ENCODE measurements around the gene ANXA5.
"Not testable (repeated sequence)": the region's sequence is repeated elsewhere in the genome, so short reads cannot be mapped to it uniquely, and the experiment has no call there.

ANXA5 gene

DNA sequence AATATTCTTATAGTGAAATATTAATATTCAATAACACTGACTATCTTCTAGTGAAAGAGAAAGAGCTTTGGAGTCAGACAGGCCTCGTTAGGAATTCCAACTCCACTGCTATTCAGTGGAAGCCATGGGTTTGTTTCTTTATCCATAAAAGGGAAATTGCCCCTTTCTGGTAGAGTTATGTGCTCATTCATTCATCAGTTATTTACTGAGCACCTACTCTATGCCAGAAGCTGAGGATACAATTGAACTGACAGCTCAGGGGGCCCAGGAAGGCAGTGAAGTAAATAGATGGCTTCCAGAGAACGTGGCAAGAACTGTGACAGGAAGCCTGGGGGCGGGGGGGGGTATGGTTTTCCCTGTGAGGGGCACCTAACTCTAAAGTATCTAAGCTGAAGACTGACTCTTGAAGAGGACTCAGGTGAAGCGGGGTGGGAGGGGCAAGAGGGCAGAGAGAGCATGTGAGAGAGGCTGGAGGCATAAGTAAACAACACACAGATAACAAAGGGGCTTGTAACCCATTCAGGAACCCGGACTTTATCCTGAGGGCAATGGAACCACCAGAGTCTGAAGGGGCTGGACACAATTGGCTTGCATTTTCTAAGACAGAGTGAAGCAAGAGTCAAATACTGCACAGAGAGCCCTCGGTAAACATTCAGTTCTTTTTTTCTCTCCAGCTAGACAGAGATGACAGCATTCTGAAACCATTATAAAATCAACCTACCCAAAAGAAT lies 20.3 kb downstream of the ANXA5 start:
- DNase-seq, result no peak

DNA sequence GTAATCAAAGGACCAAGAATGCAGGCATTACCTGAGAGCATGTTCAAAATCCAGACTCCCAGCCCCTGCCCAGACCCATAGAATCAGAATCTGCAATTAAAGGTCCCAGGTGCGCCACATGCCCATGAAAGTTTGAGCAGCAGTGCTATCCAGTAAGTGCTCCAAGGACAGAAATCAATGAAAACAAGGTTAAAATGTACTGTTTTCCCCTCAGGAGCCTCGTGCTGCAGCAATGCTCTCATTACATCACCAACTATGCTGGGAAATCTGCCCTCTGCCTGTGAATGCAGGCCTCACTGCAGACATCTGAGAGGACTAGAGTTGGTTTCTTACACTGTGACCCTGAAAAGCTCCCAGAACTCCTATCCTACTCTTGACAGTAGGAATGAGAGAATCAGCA lies 21.1 kb downstream of the ANXA5 start:
- no peak for DNase-seq

DNA sequence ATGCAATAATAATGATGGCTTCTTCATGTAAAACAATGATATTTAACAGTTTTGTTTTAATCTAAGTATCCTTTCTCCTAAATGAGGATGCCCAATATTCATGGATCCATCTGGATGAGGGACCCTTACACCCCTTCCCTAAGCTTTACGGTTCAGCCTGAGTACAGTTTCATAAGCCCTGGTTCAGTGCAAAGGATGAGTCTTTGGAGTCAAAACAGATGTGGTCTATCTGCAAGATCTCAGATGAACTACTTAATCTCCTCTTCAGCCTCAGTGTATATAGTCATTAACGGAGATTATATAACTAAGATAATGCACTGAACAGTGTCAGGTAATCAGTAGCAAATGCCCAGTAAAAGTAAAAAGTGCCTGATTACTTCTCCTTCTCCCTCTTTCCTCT lies 22.1 kb downstream of the ANXA5 start:
- DNase-seq, result no peak

DNA sequence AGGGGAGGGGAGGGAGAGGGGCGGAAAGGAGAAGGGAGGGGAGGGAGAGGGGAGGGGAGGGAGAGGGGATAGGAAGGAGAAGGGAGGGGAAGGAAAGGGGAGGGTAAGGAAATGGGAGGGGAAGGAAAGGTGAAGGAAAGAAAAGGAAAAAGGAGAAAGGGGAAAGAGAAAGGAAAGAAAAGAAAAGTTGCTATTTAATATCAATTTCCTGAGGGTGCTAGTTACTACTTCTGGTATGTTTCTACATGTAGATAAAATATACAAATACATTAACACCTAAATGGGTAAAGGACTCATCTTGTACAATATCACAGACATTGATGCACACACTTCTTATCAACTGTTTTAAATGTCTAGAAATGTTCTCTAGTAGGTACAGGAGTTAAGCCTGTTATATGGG lies 22.6 kb downstream of the ANXA5 start:
- no peak for DNase-seq

DNA sequence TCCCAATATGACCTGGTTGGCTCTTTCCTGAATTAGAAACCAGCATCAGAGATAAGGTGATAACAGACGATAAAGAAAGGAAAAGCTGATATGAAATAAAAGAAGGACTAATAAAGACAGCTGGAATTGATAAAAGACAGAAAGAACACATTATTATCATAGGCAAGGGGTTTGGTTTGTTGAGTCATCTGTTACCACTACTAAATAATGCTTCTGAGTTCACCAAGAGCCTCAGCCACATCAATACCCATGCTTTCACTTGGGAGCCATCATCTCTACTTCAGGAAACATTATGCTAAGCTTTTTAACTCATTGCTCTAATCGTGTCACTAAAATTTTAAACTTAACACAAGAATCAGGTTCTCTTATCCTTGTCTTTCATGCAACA lies 27.6 kb downstream of the ANXA5 start:
- no peak for DNase-seq

DNA sequence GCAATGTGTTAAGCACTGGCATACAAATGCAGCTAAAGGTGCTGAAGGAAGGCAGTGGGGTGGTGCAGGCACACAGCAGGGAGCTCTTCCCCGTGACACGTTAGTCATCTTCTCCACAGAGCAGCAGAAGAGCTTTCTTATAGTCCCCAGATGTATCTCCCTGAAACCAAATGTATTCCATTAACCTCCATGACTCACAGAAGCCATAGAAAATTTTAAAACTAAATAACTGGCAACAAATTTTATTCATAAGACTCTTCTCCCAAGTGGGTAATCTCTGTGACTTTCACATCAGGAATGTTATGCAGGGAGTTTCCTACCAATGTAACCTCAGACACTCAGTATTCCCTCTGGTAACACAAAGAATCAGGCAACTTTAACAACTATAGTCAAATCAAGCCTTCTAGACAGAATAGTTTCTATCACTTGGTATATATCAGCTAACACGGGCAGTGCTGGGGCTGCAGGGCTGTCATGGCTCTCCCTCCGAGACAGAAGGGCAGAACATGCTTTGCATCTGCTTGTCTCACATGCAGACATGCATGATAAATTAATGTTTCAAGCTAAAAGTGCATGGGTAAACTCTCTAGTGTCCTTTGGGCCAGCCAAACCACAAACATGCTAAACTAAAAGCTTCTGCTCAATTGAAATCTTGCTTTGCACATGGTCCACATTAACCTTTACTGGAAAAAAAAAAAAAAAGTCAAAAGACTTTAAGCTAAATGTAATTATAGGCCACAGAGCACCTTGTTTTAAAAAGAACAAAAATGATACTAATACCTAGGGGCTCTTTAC lies 28.2 kb downstream of the ANXA5 start:
- no peak for DNase-seq

DNA sequence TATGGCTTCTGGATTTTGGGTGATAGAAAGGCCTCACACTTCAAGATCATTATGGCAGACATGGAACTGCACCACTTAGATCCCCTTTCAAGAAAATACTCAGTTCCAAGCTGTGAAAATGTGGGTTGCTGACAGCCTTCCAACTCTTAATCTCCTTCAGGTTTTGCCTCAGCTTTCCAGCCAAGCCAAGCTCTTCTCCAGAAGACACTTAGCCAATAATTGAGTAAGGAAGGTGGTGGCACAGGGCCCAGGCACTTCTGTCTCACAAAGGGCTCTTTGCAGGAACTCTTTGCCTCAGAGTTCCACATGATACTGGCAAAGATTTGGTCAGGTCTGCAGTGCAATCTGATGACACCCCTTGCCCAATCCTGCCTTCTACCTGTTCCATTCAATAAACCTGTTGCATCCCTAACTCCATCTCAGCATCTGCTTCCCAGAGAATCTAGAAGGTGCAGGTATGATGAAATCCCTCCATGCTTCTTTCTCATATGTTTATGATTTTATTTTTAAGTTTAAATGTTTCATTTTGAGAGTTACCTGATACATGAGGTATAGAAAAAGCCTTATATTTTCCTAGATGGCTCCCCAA lies 30.6 kb downstream of the ANXA5 start:
- no peak for DNase-seq

DNA sequence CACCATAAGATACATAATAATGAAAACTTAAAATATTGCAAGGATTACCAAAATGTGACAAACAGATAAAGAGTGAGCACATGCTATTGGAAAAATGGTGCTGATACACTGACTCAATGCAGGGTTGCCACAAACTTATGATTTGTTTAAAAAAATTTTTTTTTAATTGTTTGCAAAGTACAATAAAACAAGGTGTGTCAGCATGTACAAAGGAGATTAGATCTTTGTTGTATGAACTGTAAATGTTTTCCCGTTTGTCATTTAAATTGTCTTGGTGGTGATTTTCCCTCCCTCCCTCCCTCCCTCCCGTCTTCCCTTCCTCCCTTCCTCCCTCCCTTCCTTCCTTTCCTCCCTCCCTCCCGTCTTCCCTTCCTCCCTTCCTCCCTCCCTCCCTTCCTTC lies 31.4 kb downstream of the ANXA5 start:
- no peak for DNase-seq

DNA sequence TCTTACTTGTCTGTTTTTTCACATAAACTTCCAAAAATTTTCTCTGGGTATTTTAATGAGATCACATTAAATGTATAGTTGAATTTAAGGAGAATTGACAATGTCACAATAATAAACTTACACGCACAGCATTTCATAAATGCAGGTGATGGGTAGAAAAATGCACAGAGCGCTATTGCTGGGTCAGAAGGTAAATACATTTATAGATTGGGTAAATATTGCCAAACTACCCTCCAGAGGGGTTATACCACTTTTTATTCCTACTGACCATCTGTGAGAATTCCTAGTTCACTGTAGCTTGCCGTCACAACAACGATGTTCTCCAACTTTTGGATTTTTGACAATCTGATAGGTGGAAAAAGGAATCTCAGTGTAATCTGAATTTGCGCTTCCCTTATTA lies 34.6 kb downstream of the ANXA5 start:
- DNase-seq, result no peak

DNA sequence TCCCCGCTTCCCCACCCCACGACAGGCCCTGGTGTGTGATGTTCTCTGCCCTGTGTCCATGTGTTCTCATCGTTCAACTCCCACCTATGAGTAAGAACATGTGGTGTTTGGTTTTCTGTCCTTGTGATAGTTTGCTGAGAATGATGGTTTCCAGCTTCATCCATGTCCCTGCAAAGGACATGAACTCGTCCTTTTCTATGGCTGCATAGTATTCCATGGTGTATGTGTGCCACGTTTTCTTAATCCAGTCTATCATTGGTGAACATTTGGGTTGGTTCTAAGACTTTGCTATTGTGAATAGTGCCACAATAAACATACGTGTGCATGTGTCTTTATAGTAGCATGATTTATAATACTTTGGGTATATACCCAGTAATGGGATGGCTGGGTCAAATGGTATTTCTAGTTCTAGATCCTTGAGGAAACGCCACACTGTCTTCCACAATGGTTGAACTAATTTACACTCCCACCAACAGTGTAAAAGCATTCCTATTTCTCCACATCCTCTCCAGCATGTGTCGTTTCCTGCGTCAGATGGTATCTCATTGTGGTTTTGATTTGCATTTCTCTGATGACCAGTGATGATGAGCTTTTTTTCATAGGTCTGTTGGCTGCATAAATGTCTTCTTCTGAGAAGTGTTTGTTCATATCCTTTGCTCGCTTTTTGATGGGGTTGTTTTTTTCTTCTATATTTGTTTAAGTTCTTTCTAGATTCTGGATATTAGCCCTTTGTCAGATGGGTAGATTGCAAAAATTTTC lies 36.4 kb downstream of the ANXA5 start:
- DNase-seq, result not testable (repeated sequence)

DNA sequence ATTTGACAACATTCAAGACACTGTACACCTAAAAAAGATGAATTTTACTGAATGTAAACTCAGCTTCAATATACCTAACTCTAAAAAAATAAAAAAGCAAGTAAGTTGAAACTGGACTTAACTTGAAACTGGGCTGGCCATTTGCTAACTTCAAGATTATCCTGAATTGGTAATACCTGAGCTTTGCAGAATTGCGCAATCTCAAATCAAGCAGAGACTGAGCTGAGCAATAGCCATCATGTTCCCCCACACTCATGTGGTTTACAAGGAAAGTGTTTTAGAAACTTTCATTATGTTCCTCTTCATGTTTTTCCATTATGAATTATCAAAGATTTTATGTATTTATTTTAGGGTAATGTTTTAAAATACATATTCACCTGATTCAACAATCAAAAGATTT lies 38.7 kb downstream of the ANXA5 start:
- no peak for DNase-seq

DNA sequence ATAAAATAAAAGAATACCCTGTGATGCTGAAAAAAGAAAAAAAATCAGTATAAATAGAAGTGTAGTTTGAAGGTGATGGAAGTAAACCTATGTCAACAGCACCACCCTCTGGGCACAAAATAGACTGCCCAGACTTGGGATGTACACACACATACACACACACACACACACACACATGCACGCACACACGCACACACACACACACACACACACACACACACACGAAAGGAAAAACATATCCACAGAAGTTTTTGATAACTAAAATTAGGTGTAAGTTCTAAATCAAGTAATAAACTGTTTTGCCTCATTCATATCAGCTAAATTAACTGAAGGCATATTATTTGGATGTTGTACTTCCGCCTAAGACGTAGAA lies 40.5 kb downstream of the ANXA5 start:
- no peak for DNase-seq

DNA sequence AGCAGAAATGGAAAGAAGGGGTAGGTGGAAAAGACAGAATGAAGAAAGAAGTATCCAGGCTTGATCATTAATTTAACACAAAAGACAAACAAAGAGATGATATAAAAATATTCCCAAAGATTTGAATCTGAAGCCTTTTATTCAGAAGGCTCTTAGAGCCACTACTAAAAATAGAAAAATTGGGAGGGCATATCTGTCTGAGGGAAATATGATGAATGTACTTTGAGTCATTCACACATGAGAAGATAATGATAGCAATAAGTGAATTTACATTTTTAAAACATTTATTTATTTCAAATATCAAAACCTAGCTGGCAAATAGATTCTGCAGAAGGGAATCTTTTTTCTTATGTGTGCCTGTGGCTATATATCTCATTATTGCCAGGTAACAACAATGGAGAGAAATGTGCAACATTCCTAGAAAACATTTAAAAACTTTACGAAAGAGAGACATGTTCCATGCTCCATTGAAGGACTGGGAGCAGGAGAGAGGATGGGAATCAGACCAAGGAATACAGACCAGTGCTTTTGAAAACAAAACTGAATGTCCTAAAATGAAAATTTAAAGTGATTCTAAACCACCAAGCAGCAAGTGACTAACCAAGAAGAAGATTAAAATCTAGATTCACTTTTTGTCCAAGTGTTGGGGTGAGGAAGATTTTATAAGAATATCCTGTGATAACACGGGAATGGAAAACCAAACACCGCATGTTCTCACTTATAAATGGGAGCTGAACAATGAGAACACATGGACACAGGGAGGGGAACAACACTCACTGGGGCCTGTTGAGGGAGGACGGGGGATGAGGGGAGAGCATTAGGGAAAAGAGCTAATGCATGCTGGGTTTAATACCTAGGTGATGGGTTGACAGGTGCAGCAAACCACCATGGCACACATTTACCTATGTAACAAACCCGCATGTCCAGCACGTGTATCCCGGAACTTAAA lies 41.2 kb downstream of the ANXA5 start:
- DNase-seq, result no peak

DNA sequence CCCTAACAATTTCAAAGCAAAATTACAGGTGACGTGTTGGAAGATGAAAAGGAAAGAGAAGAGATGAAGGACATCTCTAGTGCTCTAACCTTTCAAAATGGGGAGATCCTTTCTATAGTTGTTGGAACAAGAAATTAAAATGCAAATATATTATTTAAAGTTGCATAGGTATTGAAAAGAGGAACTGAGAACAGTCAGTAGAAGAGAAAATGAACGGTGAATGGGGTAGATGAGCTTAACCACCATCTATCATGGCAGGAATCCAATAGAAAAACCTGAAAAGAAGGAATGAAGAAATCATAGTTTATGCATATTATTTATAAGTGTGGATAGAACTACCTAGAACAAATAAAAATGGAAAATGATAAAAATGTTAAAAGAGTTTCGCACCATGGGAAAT lies 42.0 kb downstream of the ANXA5 start:
- DNase-seq, result no peak

DNA sequence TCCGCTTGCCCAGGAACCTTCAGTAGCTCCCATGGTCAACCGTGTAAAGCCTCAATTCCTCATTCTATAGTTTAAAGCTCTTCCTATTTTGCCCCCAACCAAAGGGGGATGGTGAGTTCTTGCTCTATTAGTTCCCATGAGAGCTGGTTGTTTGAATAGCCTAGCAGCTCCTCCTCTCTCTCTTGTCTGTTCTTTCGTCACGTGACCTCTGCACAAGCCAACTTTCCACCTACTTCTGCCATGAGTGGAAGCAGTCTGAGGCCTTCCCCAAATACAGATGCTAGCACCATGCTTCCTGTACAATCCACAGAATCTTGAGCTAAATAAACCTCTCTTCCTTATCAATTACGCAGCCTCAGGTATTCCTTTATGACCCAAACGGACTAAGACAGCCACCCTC lies 42.8 kb downstream of the ANXA5 start:
- DNase-seq, result no peak

DNA sequence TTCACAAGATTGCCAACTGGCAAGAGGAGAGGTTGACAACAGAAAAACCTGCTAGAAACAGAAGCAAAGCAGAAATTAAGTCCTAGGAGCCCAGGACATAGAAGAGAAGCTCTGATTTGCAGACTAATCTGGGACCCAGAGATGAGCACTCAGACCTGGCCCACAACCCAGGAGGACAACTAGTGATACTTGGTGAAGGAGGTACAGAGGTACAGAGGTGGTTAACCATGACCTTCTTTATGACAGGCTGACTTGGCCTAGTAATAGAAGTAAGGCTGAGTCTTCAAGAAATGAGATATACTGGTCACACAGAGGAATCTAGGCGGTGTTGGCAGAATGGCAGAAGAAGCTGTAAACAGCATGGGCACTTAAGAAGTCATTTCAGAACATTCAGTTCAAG lies 43.6 kb downstream of the ANXA5 start:
- DNase-seq, result no peak

DNA sequence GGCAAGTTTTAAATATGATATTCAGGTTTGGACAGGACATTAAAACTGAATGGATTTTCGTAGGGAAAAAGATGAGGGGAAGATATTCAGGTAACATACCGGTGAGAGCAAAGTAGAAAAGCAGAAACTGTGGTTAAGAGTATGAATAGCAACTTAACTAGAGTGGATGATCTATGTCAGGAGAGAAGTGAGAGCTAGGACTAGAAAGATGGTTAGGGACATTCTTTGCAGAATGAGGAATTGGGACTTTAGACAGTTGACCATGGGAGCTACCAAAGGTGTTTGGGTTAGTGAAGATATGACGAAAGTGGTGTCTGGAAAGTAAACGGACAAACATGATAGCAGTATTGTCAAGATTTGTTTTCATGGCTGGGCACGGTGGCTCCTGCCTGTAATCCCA lies 45.2 kb downstream of the ANXA5 start:
- DNase-seq, result no peak

DNA sequence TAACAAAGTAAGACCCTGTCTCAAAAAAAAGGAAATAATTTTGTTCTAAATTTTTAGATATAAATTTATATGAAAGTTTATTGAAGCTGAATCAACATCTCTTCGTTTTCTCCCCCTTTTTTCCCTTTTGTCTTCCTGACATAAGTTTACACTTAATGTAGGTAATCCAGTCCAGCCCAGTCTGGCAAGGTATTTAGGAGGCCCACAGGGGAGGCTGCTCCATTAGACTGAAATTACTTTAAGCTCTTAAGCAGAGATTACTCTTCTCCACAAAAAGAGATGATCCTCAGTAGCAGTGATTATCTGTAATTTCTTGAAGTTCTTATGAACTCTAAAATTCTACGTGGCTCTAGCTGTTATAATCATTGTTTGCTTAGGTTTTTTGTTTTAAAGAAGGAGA lies 46.0 kb downstream of the ANXA5 start:
- DNase-seq, result no peak

DNA sequence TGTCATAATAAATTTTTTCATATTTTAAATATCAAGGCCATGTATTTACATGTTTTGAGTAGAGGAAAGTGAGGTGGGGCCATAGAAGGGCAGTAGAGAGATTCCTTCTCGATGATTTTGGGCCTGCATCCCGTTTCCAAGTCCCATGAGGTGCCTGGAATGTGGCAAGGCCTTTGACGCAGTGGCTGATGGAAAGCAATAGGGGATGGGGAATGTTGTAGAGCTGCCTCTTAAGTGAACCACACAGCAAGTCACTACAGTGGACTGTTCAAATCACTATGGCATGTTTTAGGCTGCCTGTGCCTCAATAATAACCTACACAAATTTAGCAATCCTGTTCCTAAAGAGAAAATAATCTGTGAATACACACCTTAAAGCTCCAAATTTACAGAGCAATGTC lies 48.3 kb downstream of the ANXA5 start:
- no peak for DNase-seq

DNA sequence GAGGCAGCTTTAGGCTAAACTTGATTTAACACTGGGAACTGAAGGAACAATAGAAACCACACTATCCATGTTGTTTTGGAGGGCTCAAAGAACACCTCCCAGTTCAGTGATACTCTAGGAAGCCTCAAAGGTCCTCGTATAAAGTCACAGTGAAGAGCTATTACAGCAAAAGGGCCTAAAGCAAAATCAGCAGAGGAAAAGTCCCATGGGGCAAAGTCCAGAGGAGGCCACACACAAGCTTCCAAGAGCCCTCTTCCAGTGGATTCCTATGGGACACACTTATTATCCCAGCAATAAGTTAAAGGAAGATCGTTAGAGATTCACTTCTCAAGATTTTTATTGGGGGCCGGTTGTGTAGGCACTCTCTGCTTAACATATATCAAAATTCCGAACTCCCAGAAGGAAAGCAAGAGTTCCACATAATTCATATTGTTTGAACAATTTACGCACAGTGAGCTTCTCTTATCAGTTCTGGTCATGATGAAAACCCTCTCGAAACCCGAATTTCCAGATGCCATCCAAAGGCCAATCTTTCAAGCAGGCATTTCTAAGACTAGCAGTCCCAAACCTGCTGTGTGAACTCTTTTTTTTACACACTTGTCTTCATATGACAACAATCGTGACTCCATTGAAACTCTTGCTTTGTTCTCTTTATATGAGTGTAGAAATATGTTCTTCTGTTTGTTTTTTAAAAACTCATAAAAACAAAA lies 53.7 kb downstream of the ANXA5 start:
- DNase-seq, result no peak

DNA sequence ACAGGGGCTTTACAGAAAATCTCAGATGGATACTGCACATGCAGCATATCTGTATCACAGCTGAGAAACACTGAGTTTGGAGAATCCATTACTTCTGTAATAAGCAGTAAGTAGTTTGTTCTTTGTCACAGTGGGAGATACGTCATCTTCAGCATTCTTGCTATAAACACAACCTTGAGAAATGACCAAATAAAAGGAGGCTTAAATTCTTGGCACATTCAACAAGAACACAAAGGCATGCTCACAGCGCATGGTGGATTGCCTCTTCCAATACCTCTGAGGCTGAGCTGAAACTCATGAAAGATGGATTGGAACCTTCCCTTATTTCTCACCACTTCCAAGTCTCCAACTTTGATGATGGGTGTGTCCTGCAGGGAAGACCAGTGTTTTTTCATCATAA lies 54.5 kb downstream of the ANXA5 start:
- DNase-seq, result no peak

DNA sequence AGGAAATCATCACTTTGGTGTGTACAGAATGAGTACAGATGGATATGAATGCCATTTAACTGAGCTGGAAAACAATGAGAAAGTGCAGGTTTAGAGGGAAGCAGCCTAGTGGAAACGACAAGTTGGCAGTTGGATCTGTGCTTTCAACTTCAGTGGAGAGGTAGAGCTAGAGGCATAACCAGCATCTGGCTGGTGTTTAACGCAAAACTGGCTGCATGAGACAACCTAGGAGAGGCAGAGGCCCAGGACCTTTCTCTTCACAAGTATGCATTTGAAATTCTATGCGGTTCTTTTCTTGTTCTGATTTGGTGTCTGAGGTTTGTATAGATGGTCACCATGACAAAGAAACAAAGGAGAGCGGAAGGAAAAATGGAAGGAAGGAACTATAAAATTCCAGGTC lies 63.1 kb downstream of the ANXA5 start:
- no peak for DNase-seq
